Ureter (tissue), 1 donor: ENCODE measurements around the gene DNAAF5. TPM values are rescaled to one million over a fixed set of nuclear protein-coding genes. Genes with fewer than 3 reads are reported as not detected.

ENCODE experiments used
- DNase-seq: peaks from one replicate; pipeline ENCODE4 v3.0.0-alpha.2; 2020; ENCODE audit warnings: low spot score
- total RNA-seq: library from RNA; stranded (reverse); gene quantifications from one replicate; pipeline ENCODE4 v1.2.4, GENCODE V29; 2023
- donor health status: DM: yes; HTN: yes; CAD: no.

Gene DNAAF5
- 35.1 TPM for total RNA-seq

- peak; percentile 85 for DNase-seq
Measured at GRCh38 chr7:726084-726853, at the start of gene DNAAF5. TSS of gene DNAAF5 (plus strand) at chr7:726699. CDS start at chr7:726721, 22 bp downstream.

GRCh38 chr7:676972-677385 lies 49.5 kb upstream of the DNAAF5 start:
- no peak for DNase-seq

GRCh38 chr7:680411-681127 lies 45.9 kb upstream of the DNAAF5 start:
- DNase-seq = no peak

- DNase-seq = no peak
Measured at GRCh38 chr7:681551-682307, 44.8 kb upstream of the DNAAF5 start.

GRCh38 chr7:682810-683209 lies 43.7 kb upstream of the DNAAF5 start:
- DNase-seq = no peak

DNA sequence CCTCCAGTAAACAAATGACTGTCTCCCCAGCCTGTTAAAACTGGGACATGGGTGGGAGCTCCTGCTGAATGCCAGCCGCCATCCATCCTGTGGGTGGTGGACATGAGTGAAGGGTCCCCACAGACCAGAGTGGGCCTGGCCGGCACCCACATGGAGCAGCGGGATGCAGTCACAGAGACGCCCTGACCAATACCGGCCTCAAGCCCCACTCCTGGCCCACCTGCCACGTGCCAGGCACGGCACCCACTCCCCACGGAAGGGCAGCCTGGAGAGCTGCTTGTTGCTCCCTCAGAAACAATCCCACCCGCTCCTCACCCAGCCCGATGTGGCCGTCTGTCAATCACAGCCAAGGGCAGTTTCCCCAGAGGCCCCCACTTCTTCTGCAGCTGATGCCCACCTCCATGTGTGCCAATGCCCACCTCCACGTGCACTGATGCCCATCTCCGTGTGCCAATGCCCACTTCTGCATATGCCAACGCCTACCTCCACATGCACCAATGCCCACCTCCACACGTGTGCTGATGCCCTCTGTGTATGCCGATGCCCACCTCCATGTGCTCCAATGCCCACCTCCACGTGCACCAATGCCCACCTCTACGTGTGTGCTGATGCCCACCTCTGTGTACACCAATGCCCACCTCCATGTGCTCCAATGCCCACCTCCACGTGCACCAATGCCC lies 42.8 kb upstream of the DNAAF5 start:
- DNase-seq = no peak

- DNase-seq = no peak
Measured at GRCh38 chr7:684416-684815, 42.1 kb upstream of the DNAAF5 start.

DNA sequence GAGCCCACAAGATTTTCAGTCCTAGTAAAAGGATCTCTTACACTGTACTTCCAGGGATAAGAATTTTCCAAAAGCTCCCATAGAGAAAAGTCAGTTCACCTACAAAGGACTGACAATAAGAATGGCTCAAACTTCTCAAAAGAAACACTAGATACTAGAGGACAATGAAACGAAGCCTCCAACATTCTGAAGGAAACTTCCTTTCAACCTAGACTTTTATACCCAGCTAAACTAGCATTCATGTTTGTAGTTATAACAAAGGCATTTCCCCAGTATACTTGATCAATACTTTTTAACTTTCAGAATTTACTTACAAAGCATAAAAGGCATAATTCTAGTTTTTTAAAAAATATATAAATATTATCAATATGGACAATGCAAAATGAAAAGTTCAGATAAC lies 41.0 kb upstream of the DNAAF5 start:
- DNase-seq = no peak

DNA sequence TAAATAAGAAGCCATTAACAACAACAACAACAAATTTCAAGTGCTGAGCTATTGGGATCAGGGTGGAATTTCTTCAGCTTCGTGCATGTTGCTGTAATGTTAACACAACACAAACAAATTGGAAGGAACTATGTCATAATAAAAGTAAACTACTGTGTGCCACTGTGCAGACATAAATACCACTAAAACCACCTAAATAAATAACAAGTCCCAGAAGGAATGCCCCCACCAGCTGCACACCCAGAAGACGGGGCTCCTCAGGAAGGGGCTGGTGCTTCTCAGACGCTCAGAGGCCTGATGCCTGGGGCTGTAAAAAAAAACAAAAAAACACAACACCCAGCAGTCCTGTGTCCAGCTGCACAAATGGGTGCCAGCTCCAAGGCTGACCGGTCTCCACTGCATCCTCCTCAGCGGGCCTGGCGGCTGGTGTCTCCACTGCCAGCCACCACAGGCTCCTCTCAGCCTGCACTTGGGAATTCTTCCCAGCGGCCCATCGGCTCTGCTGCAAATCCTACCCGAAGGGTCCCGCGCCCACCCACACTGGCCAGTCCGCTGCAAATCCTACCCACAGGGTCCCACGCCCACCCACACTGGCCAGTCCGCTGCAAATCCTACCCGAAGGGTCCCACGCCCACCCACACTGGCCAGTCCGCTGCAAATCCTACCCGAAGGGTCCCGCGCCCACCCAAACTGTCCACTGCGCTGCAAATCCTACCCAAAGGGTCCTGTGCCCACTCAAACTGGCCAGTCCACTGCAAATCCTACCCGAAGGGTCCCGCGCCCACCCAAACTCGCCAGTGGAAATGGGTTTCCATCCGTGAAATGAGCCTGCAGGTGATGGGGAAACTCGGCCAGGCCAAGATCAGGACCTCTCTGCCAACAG lies 35.8 kb upstream of the DNAAF5 start:
- no peak for DNase-seq

GRCh38 chr7:691361-692045 lies 35.0 kb upstream of the DNAAF5 start:
- no peak for DNase-seq

GRCh38 chr7:693280-693679 lies 33.2 kb upstream of the DNAAF5 start:
- no peak for DNase-seq

- no peak for DNase-seq
Measured at GRCh38 chr7:696426-696811, 30.1 kb upstream of the DNAAF5 start.

DNA sequence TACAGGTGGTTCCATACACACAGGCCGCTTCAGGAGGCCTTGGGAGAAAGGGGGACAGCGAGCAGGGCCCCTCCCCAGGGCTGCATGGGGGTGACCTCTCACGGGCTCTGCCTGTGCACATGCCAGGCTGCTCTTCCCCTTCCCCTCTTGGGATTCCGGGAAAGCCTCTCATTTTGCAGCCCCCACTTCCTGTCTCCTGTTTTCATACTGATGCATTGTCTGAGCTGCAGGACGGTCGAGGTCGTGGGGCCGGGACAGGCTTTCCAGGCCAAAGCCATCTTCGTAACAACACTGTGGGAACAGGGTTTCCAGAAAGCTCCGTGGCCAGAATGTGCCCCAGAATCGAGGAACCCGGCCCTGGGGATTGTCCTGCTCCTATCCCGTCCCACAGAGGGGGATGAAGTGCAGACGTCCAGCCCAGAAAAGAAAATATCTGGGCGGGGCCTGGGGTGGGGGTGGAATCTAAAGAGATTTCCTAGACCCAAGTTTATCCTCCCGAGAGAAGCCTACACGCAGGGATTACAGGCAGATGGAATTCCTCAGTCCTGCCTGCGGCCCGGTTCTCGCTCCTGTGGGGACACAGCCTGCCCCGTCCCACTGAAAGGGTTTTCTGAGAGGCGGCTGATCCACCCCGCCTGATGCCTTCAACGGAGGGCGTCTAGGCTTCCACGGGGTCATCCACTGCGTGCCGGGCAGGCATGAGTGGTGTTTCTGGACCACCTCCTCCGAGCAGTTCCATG lies 29.5 kb upstream of the DNAAF5 start:
- no peak for DNase-seq

- no peak for DNase-seq
Measured at GRCh38 chr7:698515-699475, 27.7 kb upstream of the DNAAF5 start.

DNA sequence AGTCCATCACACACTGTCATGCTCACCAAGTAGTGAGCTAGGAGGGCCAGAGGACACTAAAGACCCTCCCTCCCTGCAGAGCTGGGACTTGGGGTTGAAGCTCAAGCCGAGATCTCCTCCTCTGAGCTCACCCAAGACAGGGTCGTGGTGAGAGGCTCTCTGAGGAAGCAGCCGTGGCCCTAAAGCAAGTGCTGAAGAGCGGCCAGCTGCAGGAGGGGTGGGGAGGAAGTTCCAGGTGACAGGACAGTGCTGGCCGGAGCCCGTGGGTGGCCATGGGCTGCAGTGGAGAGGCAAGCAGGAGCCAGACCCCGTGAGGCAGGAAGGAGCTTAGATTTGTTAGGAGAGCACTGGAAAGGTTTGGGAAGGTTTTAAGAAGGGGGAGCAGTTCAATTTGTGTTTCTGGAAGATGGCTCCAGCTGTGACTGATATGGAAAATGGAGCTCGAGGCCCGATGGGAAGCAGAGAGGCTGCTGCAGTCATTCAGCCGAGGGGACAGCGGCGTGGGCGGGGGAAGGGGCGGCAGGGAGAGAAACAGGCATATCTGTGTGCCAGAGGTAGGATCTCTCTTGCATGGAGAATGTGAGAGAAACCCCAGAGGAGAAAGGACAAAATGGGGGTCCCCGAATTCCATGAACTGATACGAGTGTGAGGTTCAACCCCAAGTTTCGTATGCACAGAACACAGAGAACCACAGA lies 26.9 kb upstream of the DNAAF5 start:
- DNase-seq = no peak

DNA sequence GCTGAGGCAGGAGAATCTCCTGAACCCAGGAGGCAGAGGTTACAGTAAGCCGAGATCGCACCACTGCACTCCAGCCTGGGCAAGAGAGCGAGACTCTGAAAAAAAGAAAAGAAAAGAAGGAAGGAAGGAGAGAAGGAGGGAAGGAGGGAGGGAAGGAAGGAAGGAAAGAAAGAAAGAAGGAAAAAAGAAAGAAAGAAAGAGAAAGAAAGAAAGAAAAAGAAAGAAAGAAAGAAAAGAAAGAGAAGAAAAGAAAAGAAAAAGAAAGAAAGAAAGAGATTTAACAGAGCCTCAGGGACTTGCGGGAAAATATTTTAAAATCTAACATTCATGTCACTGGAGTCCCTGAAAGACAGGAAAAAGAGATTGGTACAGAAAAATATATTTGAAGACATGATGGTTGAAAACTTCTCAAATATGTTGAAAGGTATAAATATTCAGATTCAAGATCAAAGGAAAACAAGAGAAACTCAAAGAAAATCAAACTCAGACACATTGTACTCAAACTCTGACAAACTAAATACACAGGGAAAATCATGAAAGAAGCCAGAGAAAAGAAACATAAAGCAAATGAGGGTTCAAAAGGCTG lies 25.3 kb upstream of the DNAAF5 start:
- no peak for DNase-seq

- DNase-seq = no peak
Measured at GRCh38 chr7:703049-703448, 23.4 kb upstream of the DNAAF5 start.

DNA sequence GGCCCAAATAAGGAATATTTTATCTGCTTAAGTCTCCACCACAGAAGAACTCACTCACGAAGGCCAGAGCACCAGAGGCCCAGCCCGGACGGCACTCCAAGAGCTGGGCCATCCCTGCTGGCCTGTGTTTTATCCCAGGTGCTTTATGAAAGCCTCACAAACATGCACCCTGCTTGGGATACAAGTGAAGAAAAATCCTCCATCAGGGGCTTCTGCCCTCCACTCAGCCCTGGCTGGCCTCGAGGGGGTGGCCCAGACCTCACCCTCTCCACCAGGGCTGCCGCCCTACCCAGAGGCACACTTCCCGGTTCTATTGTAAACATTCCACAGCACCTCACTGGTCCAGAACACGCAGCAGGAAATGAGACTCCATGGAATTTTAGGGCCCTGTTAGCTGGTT lies 19.8 kb upstream of the DNAAF5 start:
- no peak for DNase-seq
